Ammon's horn (tissue), 1 donor: ENCODE data around the gene LSM14B.
A peak's percentile ranks its signal among the peaks of the same experiment; 100 is the strongest.

ENCODE experiments used
- DNase-seq: peaks from one replicate; pipeline ENCODE4 v3.0.0-alpha.2; 2016; ENCODE audit warnings: low spot score

Gene LSM14B

DNA sequence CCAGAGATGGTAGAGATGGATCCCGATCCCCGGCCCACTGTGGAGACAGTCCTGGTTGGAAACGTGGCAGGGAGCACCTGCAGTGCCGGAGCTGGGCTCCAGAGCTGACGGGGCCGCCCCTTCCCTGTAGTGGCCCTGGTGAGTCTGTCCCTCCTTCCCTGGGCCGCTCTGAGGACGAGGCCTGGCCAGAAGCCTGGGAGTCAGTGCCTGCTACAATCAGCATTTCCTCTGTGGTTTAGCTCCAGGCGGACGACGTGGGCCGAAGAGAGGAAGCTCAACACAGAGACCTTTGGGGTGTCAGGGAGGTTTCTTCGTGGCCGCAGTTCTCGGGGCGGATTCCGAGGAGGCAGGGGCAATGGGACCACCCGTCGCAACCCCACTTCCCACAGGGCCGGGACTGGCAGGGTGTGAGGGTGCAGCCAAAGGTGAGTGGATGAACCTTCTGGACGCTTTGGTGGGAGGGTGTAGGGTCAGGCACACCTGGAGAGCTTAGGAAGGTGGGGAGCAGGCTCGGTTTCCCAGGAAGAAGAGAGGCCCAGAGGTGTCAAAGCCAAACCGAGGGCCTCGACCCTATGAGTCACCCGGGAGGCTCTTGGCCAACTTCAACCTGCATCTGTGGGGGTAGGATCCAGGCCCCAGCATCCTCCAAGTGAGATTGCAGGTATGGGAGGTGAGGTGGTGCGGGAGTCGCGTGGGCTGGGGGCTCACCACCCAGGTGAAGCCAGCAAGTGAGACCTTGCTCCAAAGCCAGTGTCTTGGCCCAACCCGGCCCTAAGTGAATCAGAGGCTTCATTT, 11.0 kb downstream of the LSM14B start:
- DNase-seq, result no peak

DNA sequence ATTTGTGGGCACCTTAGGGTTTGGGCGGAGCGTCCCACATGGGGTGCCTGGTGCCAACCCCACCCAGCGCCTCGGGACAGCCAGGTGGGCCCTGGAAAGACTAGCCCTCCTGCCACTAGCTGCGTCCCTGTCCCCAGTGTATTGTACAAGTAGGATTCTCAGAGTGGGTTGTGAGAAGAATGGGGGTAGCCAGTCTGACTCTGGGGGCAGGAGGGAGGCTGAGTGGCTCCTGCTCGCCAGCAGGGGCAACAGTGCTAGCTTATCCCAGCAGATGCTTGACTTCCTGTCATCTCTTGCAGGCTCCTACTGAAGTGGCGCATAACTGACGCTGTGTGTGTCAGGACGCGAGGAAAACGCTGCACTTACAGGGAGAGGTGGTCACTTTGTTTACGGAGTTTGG, 11.6 kb downstream of the LSM14B start:
- no peak for DNase-seq

DNA sequence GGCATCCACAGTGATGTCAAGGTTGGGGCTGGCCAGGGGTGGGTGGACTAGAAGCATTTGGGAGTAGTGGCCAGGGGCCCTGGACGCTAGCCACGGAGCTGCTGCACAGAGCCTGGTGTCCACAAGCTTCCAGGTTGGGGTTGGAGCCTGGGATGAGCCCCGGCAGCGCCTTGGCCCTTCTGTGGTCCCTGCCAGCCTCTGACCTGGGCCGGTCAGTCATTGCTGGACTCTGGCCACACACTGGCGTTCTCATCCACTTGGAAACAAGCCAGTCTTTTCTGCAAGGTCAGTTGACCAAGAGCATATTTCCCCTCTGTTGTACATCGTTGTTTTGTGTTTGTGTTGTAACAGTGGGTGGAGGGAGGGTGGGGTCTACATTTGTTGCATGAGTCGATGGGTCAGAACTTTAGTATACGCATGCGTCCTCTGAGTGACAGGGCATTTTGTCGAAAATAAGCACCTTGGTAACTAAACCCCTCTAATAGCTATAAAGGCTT, 12.5 kb downstream of the LSM14B start:
- DNase-seq, result no peak

GRCh38 chr20:62135573-62136266, 13.4 kb downstream of the LSM14B start:
- DNase-seq, result no peak

DNA sequence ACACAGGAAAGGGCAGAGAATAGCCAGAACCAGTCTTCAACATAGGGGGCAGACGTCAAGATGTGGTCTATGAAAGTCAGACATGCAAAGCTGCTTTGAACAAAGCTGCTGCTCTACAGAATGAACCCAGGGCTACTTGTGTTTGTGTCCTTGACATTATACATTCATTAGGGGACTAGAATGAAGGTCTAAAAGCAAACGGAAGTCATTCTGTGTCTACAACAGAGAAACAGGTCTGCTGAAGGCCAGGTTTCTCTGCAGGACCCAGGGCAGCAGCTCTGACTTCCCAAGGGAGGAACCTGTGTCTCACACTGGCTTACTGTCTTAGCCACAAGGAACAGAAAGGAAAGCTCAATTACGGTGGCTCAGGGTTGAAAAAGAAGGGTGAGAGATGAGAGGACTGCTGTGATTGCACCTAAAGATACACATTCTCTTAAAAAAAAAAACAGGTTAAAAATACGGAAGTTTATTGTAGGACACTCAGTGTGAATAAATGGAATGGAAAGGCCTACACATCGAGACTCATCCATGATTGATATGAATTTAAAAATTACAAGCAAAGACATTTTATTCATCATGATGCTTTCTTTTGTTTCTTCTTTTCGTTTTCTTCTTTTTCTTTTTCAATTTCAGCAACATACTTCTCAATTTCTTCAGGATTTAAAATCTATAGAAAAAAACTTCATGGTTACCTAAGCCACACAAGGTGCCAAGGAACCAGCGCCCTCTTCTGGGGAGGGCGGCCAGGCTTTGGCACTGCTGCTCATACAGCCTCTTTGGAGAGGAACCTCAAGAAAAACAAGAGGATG, 14.2 kb downstream of the LSM14B start:
- peak; percentile 73 for DNase-seq

- DNase-seq, result no peak
Measured at GRCh38 chr20:62137092-62137384, 14.8 kb downstream of the LSM14B start.

- DNase-seq, result no peak
Measured at GRCh38 chr20:62137478-62138203, 15.4 kb downstream of the LSM14B start.

GRCh38 chr20:62138204-62138543, 15.9 kb downstream of the LSM14B start:
- no peak for DNase-seq

DNA sequence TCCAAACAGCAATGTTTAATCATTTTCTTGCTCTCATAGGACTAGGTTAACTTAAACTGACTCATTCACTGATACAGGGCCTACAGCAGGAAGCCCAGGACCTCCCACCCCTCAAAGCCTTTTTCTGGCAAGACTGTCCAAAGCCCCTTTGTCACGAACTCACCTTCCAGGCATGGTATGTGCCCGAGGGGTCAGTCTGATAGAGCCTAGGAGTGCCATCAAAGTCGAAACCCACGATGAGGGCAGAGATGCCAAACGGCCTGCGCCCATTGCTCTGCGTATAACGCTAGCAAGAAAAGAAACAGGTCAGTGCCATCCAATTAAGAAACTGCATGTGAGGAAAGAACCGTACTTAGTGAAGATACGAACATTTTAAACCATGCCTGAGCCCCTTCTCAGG, 16.6 kb downstream of the LSM14B start:
- no peak for DNase-seq

DNA sequence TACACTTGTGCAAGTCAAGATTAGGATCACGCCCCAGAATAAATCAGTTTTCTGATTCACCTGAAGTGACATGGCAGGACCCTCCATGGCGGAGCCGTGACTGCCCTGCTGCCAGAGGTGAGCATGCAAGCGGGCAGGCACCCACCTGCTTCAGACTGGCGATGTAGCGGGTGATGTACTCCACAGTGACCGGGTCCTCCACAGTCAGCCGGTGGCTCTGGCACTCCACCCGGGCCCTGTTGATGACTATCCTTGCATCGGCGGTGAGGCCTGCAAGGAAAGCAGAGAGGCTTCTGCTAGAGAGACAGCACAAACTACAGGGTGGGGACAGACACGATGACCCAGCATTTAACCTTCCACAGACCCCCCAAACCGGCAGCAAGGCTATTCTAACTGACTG, 17.4 kb downstream of the LSM14B start:
- DNase-seq, result no peak

DNA sequence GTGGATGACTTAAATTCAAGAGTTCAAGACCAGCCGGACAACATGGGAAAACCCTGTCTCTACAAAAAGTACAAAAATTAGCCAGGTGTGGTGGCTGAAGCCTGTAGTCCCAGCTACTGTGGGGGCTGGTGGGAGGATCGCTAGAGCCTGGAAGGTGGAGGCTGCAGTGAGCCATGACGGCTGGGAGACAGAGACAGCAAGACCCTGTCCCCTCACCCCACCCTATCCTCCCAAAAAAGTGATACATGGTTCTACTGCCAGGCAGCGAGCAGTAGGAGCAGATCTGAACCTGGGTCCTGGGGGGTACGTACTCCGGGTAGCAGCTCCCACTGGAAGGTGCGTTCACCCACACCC, 18.7 kb downstream of the LSM14B start:
- no peak for DNase-seq

- no peak for DNase-seq
Measured at GRCh38 chr20:62141397-62142251, 19.3 kb downstream of the LSM14B start.

GRCh38 chr20:62142252-62143080, 20.2 kb downstream of the LSM14B start:
- DNase-seq, result no peak

DNA sequence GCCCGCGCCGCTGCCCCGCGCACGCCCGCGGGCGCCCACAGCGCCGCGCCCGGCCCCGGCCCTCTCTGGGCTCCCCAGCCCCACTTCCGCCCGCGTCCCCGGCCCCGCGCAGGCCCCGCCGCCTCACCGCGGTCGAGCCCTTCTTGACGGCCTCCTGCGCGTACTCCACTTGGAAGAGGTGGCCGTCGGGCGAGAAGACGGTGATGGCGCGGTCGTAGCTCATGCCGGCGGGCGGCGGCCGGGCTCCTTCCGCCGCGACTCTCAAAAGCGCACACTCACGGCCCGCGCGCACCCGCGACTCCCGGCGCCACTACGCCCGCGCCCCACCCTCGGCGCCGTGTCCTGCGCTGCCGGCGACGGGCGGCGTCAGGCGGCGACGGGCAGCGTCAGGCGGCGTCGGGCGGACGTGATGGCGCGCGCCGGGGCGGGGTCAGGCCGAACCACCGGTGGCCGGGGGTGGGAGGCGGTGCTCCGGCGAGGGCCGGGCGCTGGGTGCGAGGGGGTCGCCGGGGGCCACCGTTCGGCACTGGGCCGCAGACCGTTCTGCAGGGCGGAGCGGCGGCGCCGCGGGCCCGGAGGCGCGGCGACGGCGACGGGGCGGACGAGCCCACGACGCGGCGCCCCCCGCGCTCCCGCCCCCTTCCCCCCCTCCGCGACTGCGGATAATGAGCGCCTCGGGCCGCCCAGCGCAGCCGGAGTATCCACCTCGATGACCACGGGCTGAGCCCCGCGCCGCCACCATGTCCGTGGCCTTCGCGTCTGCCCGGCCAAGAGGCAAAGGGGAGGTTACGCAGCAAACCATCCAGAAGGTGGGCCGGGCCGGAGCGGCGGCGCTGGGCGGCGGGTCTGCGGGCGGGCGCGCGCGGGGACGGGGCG, 21.0 kb downstream of the LSM14B start, which contains the start of the genes PSMA7 and SS18L1:
TSS of gene PSMA7 (minus strand) at position 314 of the 876 bp plus-strand sequence. CDS start at position 223, 91 bp downstream.
TSS of gene SS18L1 (plus strand) at position 689 of the 876 bp plus-strand sequence. CDS start at position 741, 52 bp downstream.
- DNase-seq, result peak; percentile 96

- DNase-seq, result peak; percentile 57
Measured at GRCh38 chr20:62143957-62144825, 21.9 kb downstream of the LSM14B start.

GRCh38 chr20:62145688-62146018, 23.4 kb downstream of the LSM14B start:
- DNase-seq, result no peak

DNA sequence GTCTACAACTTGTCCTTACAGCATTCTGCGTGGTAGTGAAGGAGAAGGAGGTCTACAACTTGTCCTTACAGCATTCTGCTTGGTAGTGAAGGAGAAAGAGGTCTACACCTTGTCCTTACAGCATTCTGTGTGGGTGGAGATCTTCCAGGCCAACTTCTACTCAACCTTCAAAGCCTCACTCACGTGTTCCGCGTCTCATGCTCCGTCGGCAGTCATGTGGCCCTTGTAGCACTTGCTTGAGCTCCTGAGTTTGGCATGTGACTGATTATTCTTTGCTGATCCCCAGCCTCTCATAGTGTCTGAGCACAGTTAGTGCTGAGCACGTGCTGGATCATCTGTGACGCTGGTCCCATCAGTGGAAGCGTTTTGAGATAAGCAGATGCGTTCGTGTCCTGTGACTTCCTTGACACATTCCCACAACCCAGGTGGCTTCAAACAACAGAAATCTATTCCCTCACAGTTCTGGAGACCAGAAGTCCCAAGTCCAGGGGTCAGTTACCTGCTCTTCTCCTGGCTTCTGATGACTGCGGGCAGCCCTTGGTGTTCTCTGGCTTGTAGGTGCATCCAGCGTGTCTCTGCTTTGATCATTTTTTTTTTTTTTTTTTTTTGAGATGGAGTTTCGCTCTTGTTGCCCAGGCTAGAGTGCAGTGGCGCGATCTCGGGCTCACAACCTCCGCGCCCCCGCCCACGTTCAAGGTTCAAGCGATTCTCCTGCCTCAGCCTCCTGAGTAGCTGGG, 23.9 kb downstream of the LSM14B start:
- no peak for DNase-seq

GRCh38 chr20:62147125-62147524, 24.9 kb downstream of the LSM14B start:
- DNase-seq, result no peak
